Measurements from ENCODE around the gene CAPN10.

The CAPN10 gene

DNA sequence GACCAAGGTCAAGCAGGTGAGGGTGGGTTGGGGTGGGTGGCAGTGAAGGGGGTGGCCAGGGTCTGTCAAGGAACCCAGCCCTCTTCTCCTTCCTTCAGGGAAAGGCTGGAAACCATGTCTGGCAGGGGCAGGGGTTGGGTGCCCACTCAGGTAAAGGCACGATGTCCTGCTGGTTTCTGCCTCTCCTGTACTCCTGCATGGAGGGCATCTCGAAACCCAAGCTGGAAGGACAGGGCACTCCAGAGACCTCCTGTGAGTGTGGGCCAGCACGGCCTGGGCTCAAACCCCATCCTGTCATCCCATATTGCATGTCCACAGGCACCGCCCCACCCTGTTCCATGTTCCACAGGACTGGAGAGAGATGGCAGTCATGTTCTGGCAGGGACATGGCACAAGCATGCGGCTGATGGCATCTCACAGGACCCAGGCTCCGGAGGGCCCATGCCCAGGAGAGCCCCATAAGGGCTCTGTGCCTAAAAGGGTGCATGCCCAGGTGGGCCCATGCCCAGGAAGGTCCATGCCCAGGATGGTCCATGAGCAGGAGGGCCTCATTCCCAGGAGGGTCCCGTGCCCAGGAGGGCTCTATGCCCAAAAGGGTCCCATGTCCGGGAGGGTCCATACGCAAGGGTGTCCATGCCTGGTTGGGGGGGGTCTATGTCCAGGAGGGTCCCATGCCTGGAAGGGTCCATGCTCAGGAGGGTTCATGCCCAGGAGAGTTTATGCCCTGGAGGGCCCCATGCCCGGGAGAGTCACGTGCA lies 45.2 kb downstream of the CAPN10 start:
- no peak for DNase-seq
- Mint-ChIP-seq H3K27me3 (no peaks in the 10 kb centered on the region), H3K36me3 (ENCODE audit: low read depth) (peaks cover 8% of the 10 kb centered on the region), H3K27ac (no peak overlapping the region), H3K4me3 (no peak overlapping the region), H3K4me1 (ENCODE audit: low read depth) (peaks cover 12% of the 10 kb centered on the region), H3K9me3 (peaks cover 10% of the 10 kb centered on the region)

DNA sequence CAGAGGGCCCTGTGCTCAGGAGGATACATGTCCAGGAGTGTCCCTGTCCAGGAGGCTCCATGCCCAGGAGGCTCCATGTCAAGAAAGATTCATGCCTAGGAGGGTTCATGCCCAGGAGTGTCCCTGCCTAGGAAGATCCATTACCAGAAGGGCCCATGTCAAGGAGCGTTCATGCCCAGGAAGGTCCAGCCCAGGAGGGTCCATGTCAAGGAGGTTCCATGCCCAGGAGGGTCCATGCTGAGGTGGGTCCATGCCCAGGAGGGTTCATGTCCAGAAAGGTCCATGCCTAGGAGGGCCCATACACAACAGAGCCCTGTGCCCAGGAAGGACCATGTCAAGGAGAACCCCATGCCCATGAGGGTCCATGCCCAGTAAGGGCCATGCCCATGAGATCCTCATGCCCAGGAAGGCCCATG lies 45.8 kb downstream of the CAPN10 start:
- no peak overlapping the region for H3K4me3 Mint-ChIP-seq
- peaks cover 8% of the 10 kb centered on the region for H3K4me1 Mint-ChIP-seq (ENCODE audit: low read depth)
- H3K36me3 Mint-ChIP-seq (ENCODE audit: low read depth) = peaks cover 8% of the 10 kb centered on the region
- DNase-seq = no peak
- no peak overlapping the region for H3K27ac Mint-ChIP-seq
- no peaks in the 10 kb centered on the region for H3K27me3 Mint-ChIP-seq
- H3K9me3 Mint-ChIP-seq = peaks cover 10% of the 10 kb centered on the region

- Mint-ChIP-seq H3K4me1 (ENCODE audit: low read depth) (no peaks in the 10 kb centered on the region), H3K9me3 (peaks cover 10% of the 10 kb centered on the region), H3K36me3 (ENCODE audit: low read depth) (peaks cover 7% of the 10 kb centered on the region), H3K27ac (no peak overlapping the region), H3K4me3 (no peak overlapping the region), H3K27me3 (no peaks in the 10 kb centered on the region)
- DNase-seq = peak; percentile 28
Measured at GRCh38 chr2:240635121-240635997, 48.8 kb downstream of the CAPN10 start.

DNA sequence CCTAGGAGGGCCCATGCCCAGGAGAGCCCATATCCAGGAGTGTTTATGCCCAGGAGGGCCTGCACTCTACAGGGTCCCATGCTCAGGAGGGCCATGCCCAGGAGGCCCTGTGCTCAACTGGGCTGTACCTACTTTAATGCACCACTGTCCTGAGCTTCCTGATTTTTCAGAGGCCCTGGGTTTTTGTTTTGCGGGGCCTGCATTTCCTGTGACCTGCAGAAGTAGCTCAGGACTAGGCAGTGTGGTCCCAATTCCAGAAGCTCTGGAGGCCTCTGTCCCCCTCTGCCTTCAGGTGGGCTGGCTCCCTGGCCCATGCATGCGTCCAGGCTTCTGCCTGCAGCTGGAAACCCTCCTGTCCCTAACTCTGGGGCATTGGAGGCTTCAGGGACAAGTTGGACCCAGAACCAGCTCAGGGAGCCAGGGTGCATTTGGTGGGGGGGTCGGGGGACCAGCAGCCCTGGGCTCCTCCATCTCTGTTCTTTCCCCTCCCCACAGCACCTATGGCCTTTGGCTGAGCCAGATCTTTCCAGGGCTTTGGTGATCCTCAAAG lies 49.5 kb downstream of the CAPN10 start:
- H3K9me3 Mint-ChIP-seq = peaks cover 10% of the 10 kb centered on the region
- H3K27me3 Mint-ChIP-seq = no peaks in the 10 kb centered on the region
- no peaks in the 10 kb centered on the region for H3K4me1 Mint-ChIP-seq (ENCODE audit: low read depth)
- no peak overlapping the region for H3K4me3 Mint-ChIP-seq
- peaks cover 4% of the 10 kb centered on the region for H3K36me3 Mint-ChIP-seq (ENCODE audit: low read depth)
- no peak overlapping the region for H3K27ac Mint-ChIP-seq
- DNase-seq = no peak

DNA sequence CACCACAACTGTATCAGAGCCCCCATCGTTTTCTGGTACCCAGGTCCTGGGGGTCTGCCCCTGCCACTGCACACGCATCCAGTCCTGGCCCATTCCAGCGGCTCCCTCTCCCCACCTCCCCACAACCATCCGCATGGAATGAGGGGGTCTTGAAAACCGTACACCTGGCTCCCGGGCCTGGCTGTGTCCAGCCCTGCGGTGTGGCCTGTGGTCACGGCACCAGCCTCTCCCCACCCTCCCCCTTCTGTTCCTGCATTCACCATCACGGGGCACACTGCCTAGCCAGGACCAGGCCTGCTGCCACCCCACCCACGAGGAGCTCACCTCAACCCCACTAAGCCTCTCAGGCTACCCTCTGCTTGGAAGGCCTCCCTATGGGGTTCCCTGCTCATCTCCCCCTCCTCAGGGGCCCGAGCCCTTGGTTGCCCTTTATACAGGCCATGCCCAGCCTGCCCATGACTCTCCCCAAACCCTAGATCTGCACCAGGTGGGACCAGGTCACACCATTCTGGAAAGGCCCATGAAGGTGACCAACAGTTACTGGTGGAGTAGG lies 50.1 kb downstream of the CAPN10 start:
- H3K27me3 Mint-ChIP-seq = no peaks in the 10 kb centered on the region

DNA sequence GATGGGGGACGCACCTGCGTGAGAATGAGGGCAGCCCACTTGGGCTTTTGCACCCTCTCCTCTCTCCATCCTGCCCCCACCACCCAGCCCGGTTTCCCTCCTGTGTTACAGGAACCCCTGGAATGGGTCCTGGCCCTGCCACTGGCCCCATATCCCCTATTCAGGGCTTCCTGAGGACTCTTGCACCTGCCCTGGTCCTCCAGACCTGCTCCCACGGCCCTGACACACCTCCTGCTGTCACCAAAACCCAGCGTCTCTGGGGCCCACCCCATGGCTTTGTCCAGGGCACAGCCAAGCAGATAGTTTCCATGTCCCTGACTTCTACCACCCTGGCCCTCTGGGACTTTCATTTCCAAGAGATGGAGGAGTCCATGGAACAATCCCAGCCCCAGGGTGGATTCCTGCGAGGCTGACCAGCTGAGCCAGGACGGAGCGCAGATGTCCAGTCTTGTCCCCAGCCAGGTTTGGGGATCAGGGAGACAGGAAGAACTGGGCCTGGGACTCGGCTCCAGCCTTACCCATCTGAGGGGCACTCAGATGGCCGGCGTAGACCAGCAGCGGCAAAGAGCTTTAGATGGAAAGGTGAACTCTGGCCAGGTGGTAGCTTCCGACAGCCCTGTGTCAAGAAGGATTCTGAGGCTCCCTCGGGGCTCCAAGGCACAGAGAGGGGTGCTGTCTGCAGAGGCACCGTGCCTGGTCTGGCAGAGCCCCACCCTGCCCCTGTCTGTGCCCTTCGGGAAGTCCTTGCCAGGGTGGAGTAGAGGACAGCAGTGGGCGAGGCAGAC lies 50.8 kb downstream of the CAPN10 start:
- H3K4me1 Mint-ChIP-seq (ENCODE audit: low read depth) = no peaks in the 10 kb centered on the region
- no peak for DNase-seq
- H3K27me3 Mint-ChIP-seq = no peaks in the 10 kb centered on the region
- H3K4me3 Mint-ChIP-seq = no peak overlapping the region
- H3K9me3 Mint-ChIP-seq = peaks cover 10% of the 10 kb centered on the region
- H3K36me3 Mint-ChIP-seq (ENCODE audit: low read depth) = peaks cover 4% of the 10 kb centered on the region
- no peak overlapping the region for H3K27ac Mint-ChIP-seq

More for the DNA sequence above, 50.1 kb downstream of the CAPN10 start:
- Mint-ChIP-seq H3K4me3 (no peak overlapping the region), H3K27ac (no peak overlapping the region), H3K36me3 (ENCODE audit: low read depth) (peaks cover 4% of the 10 kb centered on the region), H3K4me1 (ENCODE audit: low read depth) (no peaks in the 10 kb centered on the region), H3K9me3 (peaks cover 10% of the 10 kb centered on the region)
- no peak for DNase-seq

DNA sequence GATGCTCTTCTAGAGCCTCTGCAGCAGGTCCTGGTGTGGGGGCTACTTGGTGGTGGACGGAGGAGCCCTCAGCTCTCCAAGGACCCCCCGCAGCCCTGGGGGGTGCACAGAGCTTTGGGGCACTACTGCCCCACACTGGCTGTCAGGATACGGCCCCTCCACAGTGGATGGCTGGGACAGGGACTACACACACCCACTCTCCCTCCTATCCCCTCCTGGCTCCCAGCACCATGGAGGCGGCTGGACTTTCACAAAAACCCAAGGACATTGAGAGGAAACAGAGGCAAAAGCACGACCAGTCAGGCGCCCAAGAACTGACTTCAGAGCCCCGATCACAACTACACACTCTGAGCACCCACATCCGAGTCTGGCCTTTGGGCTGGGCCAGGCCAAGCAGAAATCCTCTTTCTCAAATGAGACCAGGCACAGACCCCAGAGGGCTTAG lies 51.4 kb downstream of the CAPN10 start:
- Mint-ChIP-seq H3K9me3 (peaks cover 9% of the 10 kb centered on the region), H3K27me3 (no peaks in the 10 kb centered on the region), H3K4me3 (no peak overlapping the region), H3K36me3 (ENCODE audit: low read depth) (peaks cover 4% of the 10 kb centered on the region), H3K4me1 (ENCODE audit: low read depth) (no peaks in the 10 kb centered on the region), H3K27ac (no peak overlapping the region)
- DNase-seq = peak; percentile 20

DNA sequence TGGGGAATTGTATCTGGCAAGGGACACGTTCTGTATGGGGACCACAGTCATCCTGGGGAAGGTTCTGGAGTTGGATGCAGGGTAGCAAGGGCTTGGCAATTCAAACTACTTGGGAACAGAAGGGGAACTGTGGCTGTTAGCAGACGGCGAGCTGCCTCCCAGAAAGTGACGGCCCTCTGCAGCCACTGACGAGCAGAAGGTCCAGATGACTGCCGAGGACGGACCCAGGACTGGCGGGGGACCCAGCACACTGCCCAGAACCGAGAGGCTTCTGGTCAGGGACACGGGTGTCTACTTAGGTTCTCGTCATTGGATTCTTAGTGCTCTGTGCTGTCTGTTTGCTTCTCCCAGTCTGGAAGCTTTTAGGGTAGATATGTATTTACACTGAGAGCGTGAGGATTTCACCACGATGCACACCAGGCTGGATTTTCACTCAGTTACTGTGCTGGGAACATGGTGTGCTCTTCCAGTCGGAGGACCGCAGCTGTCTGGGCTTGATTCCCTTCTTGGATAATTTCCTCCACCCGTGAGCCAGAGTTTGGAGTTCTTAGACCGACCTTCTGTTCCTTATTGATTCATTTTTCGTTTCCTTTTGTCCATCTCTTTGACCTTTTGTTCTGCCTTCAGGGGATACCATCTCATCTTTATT lies 52.1 kb downstream of the CAPN10 start:
- Mint-ChIP-seq H3K4me1 (ENCODE audit: low read depth) (no peaks in the 10 kb centered on the region), H3K27me3 (no peaks in the 10 kb centered on the region), H3K4me3 (no peak overlapping the region), H3K36me3 (ENCODE audit: low read depth) (no peaks in the 10 kb centered on the region), H3K27ac (no peak overlapping the region), H3K9me3 (peaks cover 2% of the 10 kb centered on the region)
- no peak for DNase-seq

DNA sequence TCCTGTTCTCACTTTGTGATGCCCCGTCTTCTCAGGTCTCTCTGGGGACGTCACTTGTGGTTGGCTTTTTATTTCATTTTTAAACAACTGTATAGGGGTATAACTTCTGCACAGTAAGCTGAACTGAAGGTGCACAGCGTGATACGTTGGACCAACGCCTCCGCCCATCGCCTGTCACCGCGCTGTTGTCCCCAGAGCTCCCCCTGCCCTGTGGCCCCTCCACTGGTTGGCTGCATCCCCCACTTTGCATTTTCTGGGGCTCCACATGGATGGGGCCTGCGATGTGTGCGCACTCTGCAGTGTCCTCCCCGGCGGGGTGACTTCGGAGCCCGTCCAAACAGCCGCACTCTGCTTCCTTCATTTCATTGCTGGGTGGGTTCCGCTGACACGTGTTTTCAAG lies 53.0 kb downstream of the CAPN10 start:
- no peaks in the 10 kb centered on the region for H3K27me3 Mint-ChIP-seq
- no peaks in the 10 kb centered on the region for H3K9me3 Mint-ChIP-seq
- no peak for DNase-seq
- H3K27ac Mint-ChIP-seq = no peak overlapping the region
- H3K4me3 Mint-ChIP-seq = no peak overlapping the region
- no peaks in the 10 kb centered on the region for H3K36me3 Mint-ChIP-seq (ENCODE audit: low read depth)
- H3K4me1 Mint-ChIP-seq (ENCODE audit: low read depth) = no peaks in the 10 kb centered on the region

- Mint-ChIP-seq H3K36me3 (ENCODE audit: low read depth) (no peaks in the 10 kb centered on the region), H3K9me3 (no peaks in the 10 kb centered on the region), H3K27me3 (no peaks in the 10 kb centered on the region), H3K27ac (no peak overlapping the region), H3K4me3 (no peak overlapping the region), H3K4me1 (ENCODE audit: low read depth) (peaks cover 5% of the 10 kb centered on the region)
- peak; percentile 38 for DNase-seq
Measured at GRCh38 chr2:240640939-240641338, 54.4 kb downstream of the CAPN10 start.

GRCh38 chr2:240642061-240642805 lies 55.7 kb downstream of the CAPN10 start:
- Mint-ChIP-seq H3K4me3 (no peak overlapping the region), H3K27ac (no peak overlapping the region)
- DNase-seq = no peak

GRCh38 chr2:240642806-240643092 lies 56.2 kb downstream of the CAPN10 start:
- DNase-seq = no peak
- no peaks in the 10 kb centered on the region for H3K9me3 Mint-ChIP-seq
- peaks cover 10% of the 10 kb centered on the region for H3K4me1 Mint-ChIP-seq (ENCODE audit: low read depth)
- H3K4me3 Mint-ChIP-seq = no peak overlapping the region
- H3K27ac Mint-ChIP-seq = no peak overlapping the region
- H3K27me3 Mint-ChIP-seq = peaks cover 4% of the 10 kb centered on the region
- no peaks in the 10 kb centered on the region for H3K36me3 Mint-ChIP-seq (ENCODE audit: low read depth)

More at GRCh38 chr2:240642061-240642805, 55.7 kb downstream of the CAPN10 start:
- H3K9me3 Mint-ChIP-seq = no peaks in the 10 kb centered on the region
- H3K36me3 Mint-ChIP-seq (ENCODE audit: low read depth) = no peaks in the 10 kb centered on the region
- no peaks in the 10 kb centered on the region for H3K27me3 Mint-ChIP-seq
- peaks cover 10% of the 10 kb centered on the region for H3K4me1 Mint-ChIP-seq (ENCODE audit: low read depth)

- no peaks in the 10 kb centered on the region for H3K36me3 Mint-ChIP-seq (ENCODE audit: low read depth)
- no peak for DNase-seq
Measured at GRCh38 chr2:240643093-240643810, 56.7 kb downstream of the CAPN10 start.

More at GRCh38 chr2:240643093-240643810, 56.7 kb downstream of the CAPN10 start:
- Mint-ChIP-seq H3K4me3 (no peak overlapping the region), H3K9me3 (no peaks in the 10 kb centered on the region), H3K27ac (no peak overlapping the region), H3K4me1 (ENCODE audit: low read depth) (peaks cover 10% of the 10 kb centered on the region), H3K27me3 (peaks cover 8% of the 10 kb centered on the region)

All from activated T-cell treated with anti-CD3 and anti-CD28 coated beads, Interleukin-2, amount 50 U/mL, for 24 hours (primary cell).